Stomach (tissue), 9 donors: ENCODE measurements around the gene ANKRD34A. TPM values are rescaled to one million over a fixed set of nuclear protein-coding genes. Genes with fewer than 3 reads are reported as not detected.
A peak's percentile ranks its signal among the peaks of the same experiment; 100 is the strongest.

Source experiments
- DNase-seq, 2 donors: peaks; one replicate each; pipeline versions ENCODE4 v3.0.0 to v3.0.0-alpha.2; 2013 to 2019
- H3K27ac ChIP-seq, 5 donors: fragments of 200-600 bp in 4 of 5; sonication (generic) in 4 of 5; one replicate each; pipeline ENCODE4 v1.5.1; 2013 to 2019; ENCODE audit warnings: mild to moderate bottlenecking in 1 of 5, moderate library complexity in 1 of 5
- H3K27me3 ChIP-seq, 3 donors: fragments of 200-600 bp; sonication (generic); one replicate each; pipeline ENCODE4 v1.5.1; 2017 to 2019; ENCODE audit warnings: mixed run types in 1 of 3
- H3K36me3 ChIP-seq, 4 donors: fragments of 200-600 bp; sonication (generic); 1 replicate in 3 of 4; 2 replicates in 1 of 4; pipeline ENCODE4 v1.5.1; 2016 to 2019
- H3K4me1 ChIP-seq, 4 donors: fragments of 200-600 bp; sonication (generic); one replicate each; pipeline ENCODE4 v1.5.1; 2016 to 2019
- H3K4me3 ChIP-seq, 4 donors: fragments of 200-600 bp; sonication (generic) in 3 of 4; one replicate each; pipeline ENCODE4 v1.5.1; 2016 to 2019; ENCODE audit warnings: mild to moderate bottlenecking in 1 of 4
- H3K9me3 ChIP-seq, 4 donors: fragments of 200-600 bp; sonication (generic); one replicate each; pipeline ENCODE4 v1.5.1; 2016 to 2019
- EP300 ChIP-seq: sonication (generic); formaldehyde crosslinking; IDR thresholded peaks from one replicate; pipeline ENCODE4 v1.6.1; 2017; ENCODE audit warnings: antibody characterized with exemption
- POLR2A ChIP-seq, 4 donors: fragments of 450-650 bp; IDR thresholded peaks; one replicate each; pipeline ENCODE4 v1.6.1; 2016; ENCODE audit warnings: antibody characterized with exemption in 4 of 4, control low read depth in 2 of 4, mild to moderate bottlenecking in 1 of 4, moderate library complexity in 1 of 4
- POLR2AphosphoS5 ChIP-seq, 3 donors: sonication (generic); formaldehyde crosslinking; IDR thresholded peaks; one replicate each; pipeline ENCODE4 v1.6.1; 2016; ENCODE audit warnings: antibody characterized with exemption in 3 of 3
- WGBS, 5 donors: extraction: QIAGEN DNeasy Blood & Tissue Kit in 3 of 5; methylation state at CpG; one replicate each; pipeline versions ENCODE4 v1.1.5 to v1.1.7; 2013 to 2018; 5-methylcytosine and 5-hydroxymethylcytosine counted together
- intact Hi-C: fragments of 100-400 bp; cut with DNase I; formaldehyde crosslinking; loops from one replicate; pipeline ENCODE4 v1.15.1; 2023; ENCODE audit warnings: low total_unique reads
- polyA plus RNA-seq, 3 donors: library from polyadenylated mRNA; stranded (reverse); fragments of 200-250 nt; gene quantifications; one replicate each; pipeline ENCODE4 v1.2.3, GENCODE V29; 2013
- total RNA-seq, 5 donors: library from RNA; depleted of rRNA; stranded (reverse); fragments of >200 nt; gene quantifications; one replicate each; pipeline versions ENCODE4 v1.1.0 to v1.2.3, GENCODE V29; 2014 to 2016
- TF ChIP-seq, protein P1 (sequence below), 7 experiments: fragments of 450-650 bp in 4 of 7; fragments of 200-600 bp in 3 of 7; sonication (generic) in 3 of 7; IDR thresholded peaks; one replicate each; pipeline ENCODE4 v1.5.1; 2016 to 2019; ENCODE audit warnings: antibody characterized with exemption in 7 of 7, control low read depth in 2 of 7, mild to moderate bottlenecking in 1 of 7
- donor health status: healthy with polysubstance abuse.
- donor health status: Bipolar disorder and iron deficiency.
- donor health status: healthy.

The ANKRD34A gene
- total and polyA plus RNA-seq, 8 donors: 0.19 to 2.6 (median 0.73) TPM; not detected in 3

- WGBS, 5 donors: 80 to 90% (median 88%) methylated on average over 6 of the region's 6 CpGs
- peak overlapping the region in 1 of 5 donors; percentile 99 for H3K27ac ChIP-seq
- H3K4me3 ChIP-seq: no peak overlapping the region
- no peaks in the 10 kb centered on the region for H3K27me3 ChIP-seq
- TF ChIP-seq POLR2AphosphoS5 (IDR thresholded peaks at IDR 0.05) (no peak), POLR2A (IDR thresholded peaks at IDR 0.05) (no peak), EP300 (no peak)
- TF ChIP-seq, protein P1, sequence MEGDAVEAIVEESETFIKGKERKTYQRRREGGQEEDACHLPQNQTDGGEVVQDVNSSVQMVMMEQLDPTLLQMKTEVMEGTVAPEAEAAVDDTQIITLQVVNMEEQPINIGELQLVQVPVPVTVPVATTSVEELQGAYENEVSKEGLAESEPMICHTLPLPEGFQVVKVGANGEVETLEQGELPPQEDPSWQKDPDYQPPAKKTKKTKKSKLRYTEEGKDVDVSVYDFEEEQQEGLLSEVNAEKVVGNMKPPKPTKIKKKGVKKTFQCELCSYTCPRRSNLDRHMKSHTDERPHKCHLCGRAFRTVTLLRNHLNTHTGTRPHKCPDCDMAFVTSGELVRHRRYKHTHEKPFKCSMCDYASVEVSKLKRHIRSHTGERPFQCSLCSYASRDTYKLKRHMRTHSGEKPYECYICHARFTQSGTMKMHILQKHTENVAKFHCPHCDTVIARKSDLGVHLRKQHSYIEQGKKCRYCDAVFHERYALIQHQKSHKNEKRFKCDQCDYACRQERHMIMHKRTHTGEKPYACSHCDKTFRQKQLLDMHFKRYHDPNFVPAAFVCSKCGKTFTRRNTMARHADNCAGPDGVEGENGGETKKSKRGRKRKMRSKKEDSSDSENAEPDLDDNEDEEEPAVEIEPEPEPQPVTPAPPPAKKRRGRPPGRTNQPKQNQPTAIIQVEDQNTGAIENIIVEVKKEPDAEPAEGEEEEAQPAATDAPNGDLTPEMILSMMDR (IDR thresholded peaks at IDR 0.05): no peak
- intact Hi-C loops: no loop called here
- H3K36me3 ChIP-seq: no peaks in the 10 kb centered on the region
- H3K9me3 ChIP-seq: no peaks in the 10 kb centered on the region
- H3K4me1 ChIP-seq: peaks cover 29 to 82% (median 56%) of the 10 kb centered on the region in 4 donors
- no peak for DNase-seq
Observed at GRCh38 chr1:145953861-145954260, 10.5 kb downstream of the ANKRD34A start.

DNA sequence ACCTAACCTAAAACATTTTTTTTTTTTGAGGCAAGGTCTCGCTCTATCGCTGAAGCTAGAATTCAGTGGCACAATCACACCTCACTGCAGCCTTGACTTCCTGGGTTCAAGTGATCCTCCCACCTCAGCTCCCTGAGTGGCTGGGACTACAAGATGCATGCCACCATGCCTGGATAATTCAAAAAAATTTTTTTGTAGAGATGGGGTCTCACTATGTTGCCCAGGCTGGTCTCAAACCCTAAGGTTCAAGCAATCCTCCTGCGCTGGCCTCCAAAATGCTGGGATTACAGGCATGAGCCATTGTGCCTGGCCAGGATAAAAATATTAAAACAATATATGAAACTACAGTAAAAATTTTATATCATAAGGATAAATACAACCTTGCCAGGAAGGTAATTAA lies 11.5 kb downstream of the ANKRD34A start:
- H3K36me3 ChIP-seq: no peaks in the 10 kb centered on the region
- intact Hi-C loops: no loop called here
- TF ChIP-seq EP300: no peak
- TF ChIP-seq, protein P1 (IDR thresholded peaks at IDR 0.05): no peak
- TF ChIP-seq POLR2AphosphoS5 (IDR thresholded peaks at IDR 0.05): no peak
- TF ChIP-seq POLR2A (IDR thresholded peaks at IDR 0.05): no peak
- peaks cover 21 to 79% (median 49%) of the 10 kb centered on the region in 4 donors for H3K4me1 ChIP-seq
- no peak overlapping the region for H3K4me3 ChIP-seq
- no peak for DNase-seq
- H3K27ac ChIP-seq: no peak overlapping the region
- WGBS, 5 donors: 98 to 100% (median 99%) methylated on average over 3 of the region's 3 CpGs
- no peaks in the 10 kb centered on the region for H3K27me3 ChIP-seq
- H3K9me3 ChIP-seq: no peaks in the 10 kb centered on the region

- Histone ChIP-seq H3K4me3 (no peak overlapping the region), H3K9me3 (no peaks in the 10 kb centered on the region), H3K27me3 (no peaks in the 10 kb centered on the region), H3K4me1 (peaks cover 15 to 71% (median 43%) of the 10 kb centered on the region in 4 donors), H3K36me3 (peaks cover 0 to 12% (median 6%) of the 10 kb centered on the region in 4 donors), H3K27ac (no peak overlapping the region)
- no peak for DNase-seq
- intact Hi-C loops: no loop called here
- WGBS, 5 donors: 35 to 73% (median 49%) methylated on average over 1 of the region's 1 CpG
- TF ChIP-seq, protein P1 (IDR thresholded peaks at IDR 0.05): no peak
- TF ChIP-seq POLR2AphosphoS5 (IDR thresholded peaks at IDR 0.05) (no peak), EP300 (no peak), POLR2A (IDR thresholded peaks at IDR 0.05) (no peak)
Observed at GRCh38 chr1:145951526-145951925, 12.8 kb downstream of the ANKRD34A start.

- Histone ChIP-seq H3K9me3 (no peaks in the 10 kb centered on the region), H3K27ac (peak overlapping the region in 1 of 5 donors; percentile 69), H3K4me3 (no peak overlapping the region), H3K36me3 (peaks cover 0 to 26% (median 19%) of the 10 kb centered on the region in 4 donors), H3K4me1 (peaks cover 0 to 48% (median 22%) of the 10 kb centered on the region in 4 donors), H3K27me3 (no peaks in the 10 kb centered on the region)
- intact Hi-C loops: no loop called here
- TF ChIP-seq EP300 (peak; percentile 69), POLR2AphosphoS5 (IDR thresholded peaks at IDR 0.05) (peak in 2 of 3 donors; percentile 14 to 16), POLR2A (IDR thresholded peaks at IDR 0.05) (no peak)
- TF ChIP-seq, protein P1 (IDR thresholded peaks at IDR 0.05): no peak
- DNase-seq: no peak
- 87 to 96% (median 91%) methylated on average over 4 of the region's 4 CpGs for WGBS, 5 donors
Observed at GRCh38 chr1:145949219-145949618, 15.2 kb downstream of the ANKRD34A start.
